Esophagus squamous epithelium (tissue), 4 donors: ENCODE data around the gene MC1R.

Experiments
- POLR2A ChIP-seq, 4 donors: fragments of 450-650 bp; IDR thresholded peaks; one replicate each; pipeline ENCODE4 v1.6.1; 2017; ENCODE audit warnings: antibody characterized with exemption in 4 of 4, mild to moderate bottlenecking in 4 of 4, moderate library complexity in 3 of 4
- TF ChIP-seq, protein P1 (sequence below), 6 experiments: fragments of 450-650 bp in 4 of 6; fragments of 200-600 bp in 2 of 6; sonication (generic) in 2 of 6; IDR thresholded peaks; one replicate each; pipeline ENCODE4 v1.5.1; 2016 to 2019; ENCODE audit warnings: antibody characterized with exemption in 6 of 6, mild to moderate bottlenecking in 4 of 6, moderate library complexity in 4 of 6

DNA sequence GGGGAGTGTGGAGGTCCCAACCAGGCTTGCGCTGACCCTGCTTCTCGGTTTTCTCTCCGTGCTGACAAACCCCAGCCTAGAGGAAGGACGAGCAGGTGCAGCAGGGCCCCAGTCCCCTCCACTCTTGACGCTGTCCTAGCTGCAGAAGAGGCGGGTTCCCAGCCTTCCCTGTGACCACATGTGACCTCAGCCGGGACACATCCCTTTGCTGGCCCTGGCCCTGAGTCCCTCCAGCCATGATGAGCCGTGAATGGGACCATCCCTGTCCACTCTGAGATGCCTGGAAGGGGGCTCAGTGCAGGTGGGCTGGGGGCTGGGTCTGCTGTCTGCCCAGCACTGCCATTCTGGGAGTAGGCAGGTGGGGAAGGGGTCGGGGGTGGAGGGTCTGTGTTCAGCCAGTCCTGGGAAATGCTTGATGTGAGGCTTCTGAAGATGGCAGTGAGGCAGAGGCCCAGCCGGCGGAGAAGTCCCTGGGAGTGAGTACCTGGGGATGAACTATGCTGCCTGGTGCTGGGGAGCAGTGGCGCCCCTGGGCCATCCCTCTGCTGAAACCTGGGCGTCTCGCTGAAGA, 2.6 kb downstream of the MC1R start:
- TF ChIP-seq, protein P1, sequence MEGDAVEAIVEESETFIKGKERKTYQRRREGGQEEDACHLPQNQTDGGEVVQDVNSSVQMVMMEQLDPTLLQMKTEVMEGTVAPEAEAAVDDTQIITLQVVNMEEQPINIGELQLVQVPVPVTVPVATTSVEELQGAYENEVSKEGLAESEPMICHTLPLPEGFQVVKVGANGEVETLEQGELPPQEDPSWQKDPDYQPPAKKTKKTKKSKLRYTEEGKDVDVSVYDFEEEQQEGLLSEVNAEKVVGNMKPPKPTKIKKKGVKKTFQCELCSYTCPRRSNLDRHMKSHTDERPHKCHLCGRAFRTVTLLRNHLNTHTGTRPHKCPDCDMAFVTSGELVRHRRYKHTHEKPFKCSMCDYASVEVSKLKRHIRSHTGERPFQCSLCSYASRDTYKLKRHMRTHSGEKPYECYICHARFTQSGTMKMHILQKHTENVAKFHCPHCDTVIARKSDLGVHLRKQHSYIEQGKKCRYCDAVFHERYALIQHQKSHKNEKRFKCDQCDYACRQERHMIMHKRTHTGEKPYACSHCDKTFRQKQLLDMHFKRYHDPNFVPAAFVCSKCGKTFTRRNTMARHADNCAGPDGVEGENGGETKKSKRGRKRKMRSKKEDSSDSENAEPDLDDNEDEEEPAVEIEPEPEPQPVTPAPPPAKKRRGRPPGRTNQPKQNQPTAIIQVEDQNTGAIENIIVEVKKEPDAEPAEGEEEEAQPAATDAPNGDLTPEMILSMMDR (IDR thresholded peaks at IDR 0.05) = no peak
- no peak for TF ChIP-seq POLR2A (IDR thresholded peaks at IDR 0.05)
